GM18870 (cell line): ENCODE measurements around the gene CLASP1.
"Not testable (repeated sequence)": the region's sequence is repeated elsewhere in the genome, so short reads cannot be mapped to it uniquely, and the experiment has no call there.

Experiments used
- ATAC-seq: cut with Tn5 transposase; IDR thresholded peaks from one replicate; pipeline ENCODE4 v1.9.1; 2021; ENCODE audit warnings: moderate library complexity; ENCODE audit not compliant: unreplicated experiment

CLASP1 gene

GRCh38 chr2:121335294-121336290, 313.7 kb downstream of the CLASP1 start:
- ATAC-seq, result no peak

DNA sequence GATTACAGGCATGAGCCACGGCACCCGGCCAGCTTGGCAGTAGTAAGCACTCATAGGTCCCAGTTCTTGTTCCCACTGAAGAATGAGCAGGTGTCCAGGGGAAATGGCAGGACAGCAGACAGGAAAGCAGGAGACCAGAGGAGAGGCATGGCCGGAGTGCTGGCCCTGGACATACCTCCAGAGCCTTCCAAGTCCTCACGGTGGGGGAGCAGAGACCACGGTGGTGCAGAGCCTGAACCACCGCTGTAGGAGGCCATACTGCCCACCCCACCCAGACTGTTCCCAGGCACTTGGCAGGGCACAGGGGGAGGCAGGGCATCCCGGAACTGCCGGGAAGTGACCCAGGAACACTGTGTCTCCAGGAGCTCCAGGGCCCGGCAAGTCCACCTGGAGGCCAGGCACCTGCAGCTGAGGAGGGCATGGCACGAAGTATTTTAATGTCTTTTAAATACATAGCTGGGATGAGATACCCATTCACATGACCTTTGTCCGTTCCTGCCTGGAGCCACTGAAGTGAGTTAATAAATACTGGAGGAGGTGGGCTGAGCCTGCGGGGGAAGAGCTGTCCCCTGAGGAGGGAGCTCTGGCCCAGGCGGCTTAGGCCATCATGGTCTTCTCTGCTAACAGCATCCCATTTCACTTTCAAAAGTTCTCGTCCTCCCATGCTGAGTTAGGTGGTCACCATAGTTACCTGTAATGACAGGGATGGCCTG, 314.5 kb downstream of the CLASP1 start:
- no peak for ATAC-seq

- peak; percentile 93 for ATAC-seq
Observed at GRCh38 chr2:121333834-121334558, 315.3 kb downstream of the CLASP1 start.

DNA sequence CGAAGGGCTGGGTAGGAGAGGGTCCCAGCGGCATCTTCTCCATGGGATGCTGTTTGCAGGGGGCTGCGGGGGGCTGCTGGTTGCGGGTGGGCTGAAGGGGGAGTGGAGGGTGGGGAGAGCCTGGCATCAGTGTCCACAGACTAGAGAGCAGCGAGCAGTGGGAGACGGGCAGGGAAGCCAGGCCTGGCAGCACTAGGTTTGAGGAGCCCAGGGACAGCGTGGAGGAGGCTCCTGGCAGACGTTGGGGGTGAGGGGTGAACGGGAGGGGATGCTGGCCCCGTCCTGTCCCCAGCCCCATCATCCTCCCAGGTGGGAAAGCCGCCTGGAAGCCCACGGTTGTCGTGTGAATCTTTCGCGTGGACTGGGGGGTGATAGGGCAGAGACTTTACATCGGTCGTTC, 316.0 kb downstream of the CLASP1 start:
- no peak for ATAC-seq

DNA sequence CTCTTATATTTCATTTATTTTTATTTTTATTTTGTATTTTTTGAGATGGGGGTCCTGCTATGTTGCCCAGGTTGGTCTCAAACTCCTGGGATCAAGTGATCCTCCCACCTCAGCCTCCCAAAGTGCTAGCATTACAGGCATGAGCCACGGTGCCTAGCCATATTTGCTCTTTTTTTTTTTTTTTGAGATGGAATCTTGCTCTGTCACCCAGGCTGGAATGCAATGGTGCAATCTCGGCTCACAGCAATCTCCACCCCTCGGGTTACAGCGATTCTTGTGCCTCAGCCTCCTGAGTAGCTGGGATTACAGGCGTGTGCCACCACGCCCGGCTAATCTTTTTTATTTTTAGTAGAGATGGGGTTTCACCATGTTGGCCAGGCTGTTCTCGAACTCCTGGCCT, 317.9 kb downstream of the CLASP1 start:
- ATAC-seq, result not testable (repeated sequence)

DNA sequence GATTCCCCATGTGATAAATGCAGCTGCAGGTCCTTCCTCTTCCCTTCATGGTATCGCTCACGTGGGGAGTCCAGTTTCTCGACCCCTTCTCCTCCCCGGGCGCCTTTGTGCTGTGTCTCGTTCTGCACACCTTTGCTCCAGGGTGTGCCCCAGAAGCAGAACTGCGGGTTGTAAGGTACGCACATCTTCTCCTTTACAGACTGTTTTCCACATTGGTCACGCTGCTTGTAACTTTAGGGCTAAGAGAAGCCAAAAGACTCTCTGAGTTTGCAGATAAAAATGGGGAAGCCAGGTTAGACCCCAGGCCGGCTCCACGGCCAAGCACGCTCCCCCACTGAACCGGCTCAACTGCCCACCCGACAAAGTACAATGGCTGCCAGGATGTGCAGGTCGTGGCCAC, 318.3 kb downstream of the CLASP1 start:
- ATAC-seq, result no peak

GRCh38 chr2:121329786-121330185, 319.5 kb downstream of the CLASP1 start:
- ATAC-seq, result no peak

- no peak for ATAC-seq
Observed at GRCh38 chr2:121326628-121327027, 322.6 kb downstream of the CLASP1 start.

GRCh38 chr2:121324601-121325000, 324.7 kb downstream of the CLASP1 start:
- no peak for ATAC-seq

- ATAC-seq, result no peak
Observed at GRCh38 chr2:121321476-121321875, 327.8 kb downstream of the CLASP1 start.

DNA sequence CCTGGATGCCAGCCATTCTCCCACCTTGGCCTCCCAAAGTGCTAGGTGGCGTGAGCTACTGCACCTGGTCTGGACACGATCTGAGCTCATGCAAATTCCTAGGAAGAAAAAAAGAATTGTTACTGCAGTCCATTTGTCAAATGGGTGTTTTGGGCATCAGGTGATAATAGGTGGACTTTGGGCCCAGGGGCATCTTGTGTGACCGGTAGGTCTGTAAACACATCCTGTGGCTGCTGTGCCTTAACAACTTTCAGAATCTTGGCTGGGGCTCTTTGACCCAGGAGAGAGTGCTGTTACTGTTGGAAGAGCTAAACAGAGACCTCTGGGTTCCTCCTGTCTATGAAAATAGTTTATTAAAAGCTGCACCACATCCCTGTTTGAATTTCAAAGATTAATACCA, 329.3 kb downstream of the CLASP1 start:
- no peak for ATAC-seq

GRCh38 chr2:121316986-121317385, 332.3 kb downstream of the CLASP1 start:
- no peak for ATAC-seq

- not testable (repeated sequence) for ATAC-seq
Observed at GRCh38 chr2:121313701-121314100, 335.6 kb downstream of the CLASP1 start.

DNA sequence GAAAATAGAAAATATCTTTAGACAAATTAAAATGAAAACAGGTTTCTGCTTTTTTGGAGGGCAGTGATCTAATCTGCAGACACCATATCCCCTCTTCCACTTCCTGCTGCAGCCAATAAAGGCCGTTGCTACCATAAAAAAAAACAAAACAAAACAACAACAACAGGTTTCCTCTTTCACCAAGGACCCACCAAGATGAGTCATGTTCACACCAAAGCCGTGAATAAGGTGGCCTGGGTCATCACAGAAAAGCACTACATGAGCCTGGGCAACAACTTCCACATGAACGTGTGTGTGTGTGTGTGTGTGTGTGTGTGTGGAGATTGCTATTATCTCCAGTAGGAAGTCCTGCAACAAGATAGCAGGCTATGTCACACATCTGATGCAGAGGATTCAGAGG, 339.5 kb downstream of the CLASP1 start:
- ATAC-seq, result peak; percentile 69

- ATAC-seq, result no peak
Observed at GRCh38 chr2:121309323-121309722, 339.9 kb downstream of the CLASP1 start.

- ATAC-seq, result no peak
Observed at GRCh38 chr2:121307048-121307447, 342.2 kb downstream of the CLASP1 start.

DNA sequence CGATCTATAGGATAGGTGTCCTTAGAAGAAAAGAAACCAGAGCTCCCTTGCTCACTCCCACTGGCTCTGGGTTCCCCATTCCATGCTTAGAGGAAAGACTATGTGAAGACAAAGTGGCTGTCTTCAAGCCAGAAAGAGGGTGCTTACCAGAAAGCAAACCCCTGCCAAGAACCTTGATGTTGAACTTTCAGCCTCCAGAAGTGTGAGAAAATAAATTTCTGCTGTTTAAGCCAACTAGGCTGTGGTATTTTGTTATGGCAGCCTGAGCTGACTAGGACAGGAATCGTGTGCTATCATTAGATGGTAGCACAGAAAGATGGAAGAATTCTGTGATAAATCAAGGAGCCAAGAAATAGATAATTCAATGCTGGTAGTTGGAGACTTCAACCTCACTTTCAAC, 344.3 kb downstream of the CLASP1 start:
- no peak for ATAC-seq

- ATAC-seq, result no peak
Observed at GRCh38 chr2:121303531-121304263, 345.6 kb downstream of the CLASP1 start.

DNA sequence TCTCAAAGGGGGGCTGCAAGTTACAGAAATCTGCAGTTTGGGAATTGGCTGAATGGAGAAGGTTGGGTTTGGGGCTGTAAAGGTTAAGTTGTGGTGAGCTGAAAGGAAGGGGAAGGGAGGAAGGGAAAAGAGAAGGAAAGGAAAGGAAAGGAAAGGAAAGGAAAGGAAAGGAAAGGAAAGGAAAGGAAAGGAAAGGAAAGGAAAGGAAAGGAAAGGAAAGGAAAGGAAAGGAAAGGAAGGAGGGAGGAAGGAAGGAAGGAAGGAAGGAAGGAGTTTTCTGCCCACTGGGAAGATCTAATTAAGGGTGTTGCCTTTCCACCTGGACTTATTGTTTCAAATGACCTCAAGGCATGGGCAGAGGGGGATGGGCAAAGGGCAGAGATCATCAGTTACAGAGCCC, 348.1 kb downstream of the CLASP1 start:
- ATAC-seq, result not testable (repeated sequence)

DNA sequence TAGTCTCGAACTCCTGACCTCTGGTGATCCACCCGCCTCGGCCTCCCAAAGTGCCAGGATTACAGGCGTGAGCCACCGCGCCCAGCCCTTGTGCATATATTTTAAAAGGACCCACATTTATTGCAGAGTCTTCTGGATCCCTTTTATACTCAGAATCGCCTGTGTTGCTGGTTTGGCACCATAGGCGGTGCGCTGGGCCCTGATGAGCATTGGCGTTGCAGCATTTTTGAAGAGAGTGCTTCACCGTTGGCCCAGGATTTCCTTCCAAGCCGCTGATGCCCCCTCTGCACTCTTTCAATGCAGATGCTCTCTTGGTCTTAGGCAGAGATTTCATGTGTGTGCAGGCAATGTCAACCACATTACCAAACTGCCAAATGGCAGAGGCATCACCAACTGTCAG, 350.8 kb downstream of the CLASP1 start:
- ATAC-seq, result no peak

DNA sequence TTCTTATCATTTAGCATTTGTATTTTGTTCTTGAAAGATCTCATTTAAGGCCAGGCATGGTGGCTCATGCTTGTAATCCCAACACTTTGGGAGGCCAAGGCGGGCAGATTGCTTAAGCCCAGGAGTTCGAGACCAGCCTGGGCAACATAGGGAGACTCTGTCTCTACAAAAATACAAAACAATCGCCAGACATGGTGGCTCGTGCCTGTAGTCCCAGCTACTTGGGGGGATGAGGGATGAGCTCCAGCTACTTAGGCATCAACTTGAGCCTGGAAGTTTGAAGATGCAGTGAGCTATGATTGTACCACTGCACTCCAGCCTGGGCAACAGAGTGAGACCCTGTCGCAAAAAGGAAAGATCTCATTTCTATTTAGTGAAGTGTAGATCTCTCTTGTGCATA, 351.4 kb downstream of the CLASP1 start:
- not testable (repeated sequence) for ATAC-seq
